Measurements from ENCODE around the gene HECA.

The HECA gene

DNA sequence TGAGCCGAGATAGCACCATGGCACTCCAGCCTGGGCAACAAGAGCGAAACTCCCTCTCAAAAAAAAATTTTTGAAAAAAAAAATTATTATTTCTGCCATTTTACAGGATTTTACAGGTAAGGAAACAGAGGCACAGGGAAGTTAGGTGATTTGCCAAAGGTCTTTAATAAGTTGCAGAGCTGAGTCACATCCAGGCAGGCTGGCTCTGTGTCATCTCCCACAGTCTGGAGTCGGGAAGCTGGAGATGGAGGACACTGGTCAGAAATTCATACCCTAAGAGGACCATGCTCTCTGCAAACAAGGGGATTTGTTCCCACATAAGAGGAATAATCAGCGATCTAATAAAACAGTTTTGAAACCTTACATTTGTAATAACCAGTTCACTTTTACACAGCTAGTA lies 24.1 kb downstream of the HECA start:
- no peak for DNase-seq

GRCh38 chr6:139161169-139161568 lies 26.3 kb downstream of the HECA start:
- no peak for DNase-seq

DNA sequence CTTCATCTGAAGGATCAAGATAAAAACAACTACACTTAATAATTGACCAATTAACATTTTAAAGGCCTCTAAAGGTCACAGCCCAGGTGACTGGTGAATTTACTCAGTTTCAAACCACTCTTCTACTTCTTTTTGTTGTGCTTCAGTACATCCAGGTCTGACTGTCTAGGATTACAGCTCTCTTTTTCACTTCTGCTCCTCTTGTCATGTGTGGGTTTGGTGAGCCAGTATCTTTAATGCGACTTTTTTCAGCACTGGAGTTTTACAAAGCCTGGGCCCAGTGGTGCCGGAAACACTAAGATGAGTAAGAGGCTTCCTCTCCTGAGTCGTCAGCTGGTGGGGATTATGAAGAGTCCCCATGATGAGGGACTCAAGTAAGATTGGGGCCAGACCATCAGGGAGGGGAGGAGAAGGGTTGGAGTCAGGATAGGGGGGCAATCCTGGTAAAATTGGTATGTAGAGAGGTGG lies 27.0 kb downstream of the HECA start:
- peak in 1 of 51 donors; percentile 2 for DNase-seq

- DNase-seq, result no peak
Observed at GRCh38 chr6:139164001-139164400, 29.1 kb downstream of the HECA start.

- DNase-seq, result no peak
Observed at GRCh38 chr6:139165324-139165723, 30.4 kb downstream of the HECA start.

- no peak for DNase-seq
Observed at GRCh38 chr6:139166238-139166955, 31.5 kb downstream of the HECA start.

DNA sequence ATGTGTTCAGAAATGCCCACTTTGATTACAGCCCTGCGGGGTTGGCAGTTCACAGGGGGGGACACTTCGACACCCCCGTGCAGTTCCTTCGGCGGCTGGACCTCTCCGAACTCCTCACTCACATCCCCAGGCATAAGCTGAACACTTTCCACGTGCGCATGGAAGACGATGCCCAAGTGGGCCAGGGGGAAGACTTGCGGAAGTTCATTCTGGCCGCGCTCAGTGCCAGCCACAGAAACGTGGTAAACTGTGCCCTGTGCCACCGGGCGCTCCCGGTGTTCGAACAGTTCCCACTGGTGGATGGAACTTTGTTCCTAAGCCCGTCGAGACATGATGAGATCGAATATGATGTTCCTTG lies 32.1 kb downstream of the HECA start:
- DNase-seq, result no peak

GRCh38 chr6:139172151-139172550 lies 37.3 kb downstream of the HECA start:
- no peak for DNase-seq

DNA sequence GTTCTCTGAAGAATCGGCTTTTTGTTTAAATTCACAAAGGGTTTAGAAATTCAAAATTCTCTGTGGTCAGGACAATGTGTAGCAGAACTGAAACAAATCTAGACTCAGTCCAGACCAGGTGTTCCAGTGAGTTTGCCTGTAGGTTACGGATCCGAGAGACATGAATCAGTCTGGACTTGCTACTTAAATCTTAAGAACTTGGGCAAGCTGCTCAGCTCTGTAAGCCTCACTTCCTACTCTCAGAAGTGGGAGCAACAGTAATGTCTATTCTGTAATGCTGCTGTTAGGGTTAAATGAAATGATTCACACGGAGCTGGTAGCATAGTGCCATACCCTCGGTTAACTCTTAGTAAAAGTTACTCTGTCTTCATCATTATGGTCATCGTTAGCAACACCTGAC lies 37.7 kb downstream of the HECA start:
- no peak for DNase-seq

DNA sequence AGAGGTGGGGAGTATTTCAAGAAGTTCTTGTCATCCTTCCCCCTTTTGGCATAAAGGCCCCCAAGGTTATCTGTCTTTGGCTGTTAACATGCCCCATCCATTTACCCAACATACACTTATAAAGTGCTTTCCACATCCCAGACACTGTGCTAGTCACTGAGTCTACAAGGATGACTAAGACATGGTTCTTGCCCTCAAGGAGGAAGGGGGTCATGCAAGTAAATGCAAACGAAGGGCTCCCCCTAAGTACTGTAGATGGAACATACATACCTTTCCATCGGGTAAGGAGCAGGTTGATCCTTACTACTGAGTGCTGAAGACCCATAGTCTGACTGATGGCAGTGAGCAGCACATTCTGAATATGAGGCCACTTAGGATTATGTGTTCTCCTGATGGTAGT lies 38.3 kb downstream of the HECA start:
- no peak for DNase-seq

- DNase-seq, result no peak
Observed at GRCh38 chr6:139173822-139174221, 38.9 kb downstream of the HECA start.

DNA sequence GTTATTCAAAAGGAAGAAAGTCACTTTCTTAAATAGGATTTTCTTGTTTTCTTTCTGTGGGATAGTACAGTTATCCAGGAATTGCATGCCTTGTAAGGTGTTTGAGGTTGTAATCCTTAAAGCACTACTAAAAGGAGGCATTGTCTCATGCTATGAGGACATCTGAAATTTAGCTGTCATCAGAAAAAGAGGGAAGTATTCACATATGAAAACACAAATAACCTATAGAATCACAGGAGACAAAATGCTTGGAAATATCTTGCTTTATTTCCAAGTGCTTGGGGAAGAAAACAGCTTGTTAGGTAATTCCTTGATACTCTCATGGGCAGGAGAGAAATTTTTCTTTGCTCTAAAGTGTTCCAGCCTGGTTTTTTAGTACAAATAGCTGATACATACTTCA lies 40.1 kb downstream of the HECA start:
- no peak for DNase-seq

GRCh38 chr6:139175389-139175948 lies 40.6 kb downstream of the HECA start:
- DNase-seq, result no peak

DNA sequence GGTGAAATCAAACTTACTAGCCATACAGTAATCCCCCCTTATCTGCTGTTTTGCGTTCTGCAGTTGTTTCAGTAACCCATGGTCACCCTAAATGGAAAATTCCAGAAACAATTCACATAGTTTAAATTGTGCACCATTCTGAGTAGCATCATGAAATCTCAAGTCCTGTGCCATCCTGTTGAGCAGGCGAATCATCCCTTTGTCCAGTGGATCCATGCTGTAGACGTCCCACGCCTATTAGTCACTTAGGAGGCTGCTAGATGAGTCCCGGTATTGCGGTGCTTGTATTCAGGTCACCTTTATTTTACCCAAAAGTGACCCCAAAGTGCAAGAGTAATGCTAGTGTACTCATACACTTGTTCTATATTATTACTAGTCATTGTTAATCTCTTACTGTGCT lies 46.4 kb downstream of the HECA start:
- no peak for DNase-seq

DNA sequence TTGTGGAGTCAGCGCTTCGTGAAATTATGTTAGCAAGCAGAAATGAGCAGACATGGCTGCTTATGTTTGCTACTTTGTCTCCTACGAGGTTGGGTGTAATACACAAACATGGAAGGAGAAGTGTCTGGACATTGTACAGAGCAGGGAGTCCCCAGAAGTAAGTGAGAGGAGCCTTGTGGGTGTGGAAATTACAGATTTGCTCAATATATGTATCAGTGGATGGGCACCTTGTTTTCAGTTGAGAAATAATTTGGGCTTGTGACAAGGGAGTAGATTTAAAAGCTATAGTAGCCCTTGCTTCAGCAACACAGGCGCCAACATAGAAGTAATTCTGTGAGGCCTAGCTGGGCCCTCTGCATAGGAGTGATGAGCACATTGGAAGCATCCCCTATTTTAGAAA lies 49.2 kb downstream of the HECA start:
- no peak for DNase-seq

DNA sequence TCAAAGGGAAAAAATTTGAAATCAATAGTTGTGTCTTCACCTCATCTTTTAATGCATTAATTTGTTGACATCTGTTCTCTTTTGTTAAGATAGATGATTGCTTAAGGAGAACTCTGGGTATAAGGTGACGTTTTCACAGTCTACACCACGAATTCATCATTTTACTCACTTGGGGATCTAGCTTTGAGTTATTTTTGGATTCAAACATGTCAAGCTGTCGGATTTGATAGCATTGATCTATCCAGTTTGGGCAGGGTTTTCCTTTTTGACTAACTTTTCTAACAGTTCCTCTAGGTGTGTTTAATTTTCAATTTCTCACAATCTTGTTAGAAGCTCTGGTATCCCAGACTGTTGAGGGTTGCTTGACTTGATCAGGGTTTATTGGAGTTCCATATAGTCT lies 49.6 kb downstream of the HECA start:
- DNase-seq, result no peak

DNA sequence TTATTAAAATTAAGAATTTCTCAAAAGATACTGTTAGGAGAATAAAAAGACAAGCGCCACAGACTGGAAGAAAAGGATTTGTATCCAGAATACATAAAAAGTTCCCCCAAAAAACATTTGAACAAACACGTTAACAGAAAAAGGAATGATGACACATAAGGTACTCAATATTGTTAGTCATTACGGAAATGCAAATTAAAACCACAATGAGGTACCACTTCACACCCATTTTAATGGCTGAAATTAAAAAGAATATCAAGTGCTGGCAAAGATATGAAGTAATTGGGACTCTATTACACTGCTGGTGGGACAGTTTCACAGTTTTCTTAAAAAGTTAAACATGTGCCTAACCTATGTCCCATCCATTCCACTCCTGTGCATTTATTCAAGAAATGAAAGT lies 51.4 kb downstream of the HECA start:
- no peak for DNase-seq

DNA sequence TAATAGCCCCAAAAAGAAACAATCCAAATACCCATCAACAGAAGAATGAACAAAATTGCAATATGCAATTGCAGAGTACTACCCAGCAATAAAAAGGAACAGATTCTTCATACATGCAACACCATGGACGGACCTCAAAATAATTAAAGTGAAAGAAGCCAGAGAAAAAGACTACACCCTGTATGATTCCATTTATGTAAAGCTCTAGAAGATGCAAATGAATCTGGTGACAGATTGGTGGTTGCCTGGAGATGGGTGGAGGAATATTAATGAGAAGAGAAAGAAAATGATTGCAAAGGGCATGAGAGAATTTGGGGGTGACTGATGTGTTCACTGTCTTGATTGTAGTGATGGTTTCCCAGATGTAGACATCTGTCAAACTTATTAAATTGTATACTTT lies 51.8 kb downstream of the HECA start:
- no peak for DNase-seq

GRCh38 chr6:139187489-139187888 lies 52.6 kb downstream of the HECA start:
- DNase-seq, result no peak

- no peak for DNase-seq
Observed at GRCh38 chr6:139189665-139190064, 54.8 kb downstream of the HECA start.

DNA sequence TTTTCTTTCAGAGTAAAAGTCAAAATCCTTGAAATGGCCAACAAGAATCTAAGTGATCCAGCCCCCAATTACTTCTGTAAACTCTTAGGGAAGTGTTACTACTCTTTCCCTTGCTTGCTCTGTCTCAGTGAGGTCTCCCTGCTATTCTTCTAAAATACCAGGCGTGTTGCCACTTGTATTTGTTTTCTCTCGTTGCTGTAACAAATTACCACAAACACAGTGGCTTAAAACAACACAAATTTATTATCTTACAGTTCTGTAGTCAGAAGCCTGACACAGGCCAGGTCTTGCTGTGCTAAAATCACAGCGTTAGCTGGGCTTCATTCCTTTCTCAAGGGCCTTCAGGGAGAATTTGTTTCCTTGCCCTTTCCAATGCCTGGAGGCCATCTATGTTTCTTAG lies 59.9 kb downstream of the HECA start:
- no peak for DNase-seq

GRCh38 chr6:139198529-139199288 lies 63.8 kb downstream of the HECA start:
- DNase-seq, result no peak

- no peak for DNase-seq
Observed at GRCh38 chr6:139201378-139201777, 66.5 kb downstream of the HECA start.

All from hypothalamus (tissue), 51 donors.